Suppressor macrophage treated with lipopolysaccharide for 4 hours (primary cell): ENCODE results near the gene TLCD2.
"Not testable (repeated sequence)": the region's sequence is repeated elsewhere in the genome, so short reads cannot be mapped to it uniquely, and the experiment has no call there.

Experiments
- DNase-seq: peaks from one replicate; pipeline ENCODE4 v3.0.0-alpha.2; 2020

The TLCD2 gene

DNA sequence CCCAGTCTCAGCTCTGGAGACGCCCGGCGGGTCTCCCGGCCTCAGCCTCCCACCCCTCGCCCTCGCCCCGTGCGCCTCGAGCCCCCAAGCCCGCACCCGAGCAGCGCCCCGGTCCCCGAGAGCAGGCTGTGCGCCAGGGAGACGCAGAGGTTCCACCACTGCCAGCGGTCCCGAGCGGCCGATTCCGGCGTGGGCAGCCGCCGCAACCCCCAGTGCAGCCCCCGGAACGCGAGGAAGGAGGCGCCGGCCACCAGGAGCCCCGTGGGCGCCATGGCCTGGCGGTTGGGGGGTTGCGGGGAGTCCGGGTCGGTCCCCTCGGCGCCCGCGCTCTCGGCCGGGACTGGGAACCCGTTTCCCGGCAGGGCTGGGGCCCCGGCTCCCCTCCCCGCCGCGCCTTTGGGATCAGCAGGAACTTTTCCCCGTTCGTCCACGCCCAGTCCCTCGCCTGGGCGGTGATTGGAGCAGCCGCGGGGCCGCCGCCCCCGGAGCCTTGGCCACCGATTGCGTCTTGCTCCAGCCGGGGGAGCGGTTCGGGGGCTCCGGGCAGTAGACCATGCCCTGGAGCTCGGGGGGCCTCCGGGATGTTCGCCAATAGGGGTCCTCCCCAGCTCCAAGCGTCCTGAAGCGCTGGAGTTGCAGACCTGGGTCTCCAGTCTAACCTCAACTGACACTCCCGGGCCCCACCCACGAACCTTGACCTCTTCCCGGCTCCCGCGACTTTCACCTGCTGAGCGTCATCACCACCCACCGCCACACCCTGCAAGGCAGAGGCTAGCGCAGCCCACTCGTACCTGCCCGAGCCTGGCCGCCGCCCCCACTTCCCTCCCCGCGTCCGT is at the start of gene TLCD2:
TLCD2 (minus strand) TSS at position 407 of the 836 bp plus-strand sequence; CDS start at position 272, 135 bp downstream.
- peak; percentile 61 for DNase-seq

- no peak for DNase-seq
Measured at GRCh38 chr17:1759529-1759928, 49.4 kb upstream of the TLCD2 start.

DNA sequence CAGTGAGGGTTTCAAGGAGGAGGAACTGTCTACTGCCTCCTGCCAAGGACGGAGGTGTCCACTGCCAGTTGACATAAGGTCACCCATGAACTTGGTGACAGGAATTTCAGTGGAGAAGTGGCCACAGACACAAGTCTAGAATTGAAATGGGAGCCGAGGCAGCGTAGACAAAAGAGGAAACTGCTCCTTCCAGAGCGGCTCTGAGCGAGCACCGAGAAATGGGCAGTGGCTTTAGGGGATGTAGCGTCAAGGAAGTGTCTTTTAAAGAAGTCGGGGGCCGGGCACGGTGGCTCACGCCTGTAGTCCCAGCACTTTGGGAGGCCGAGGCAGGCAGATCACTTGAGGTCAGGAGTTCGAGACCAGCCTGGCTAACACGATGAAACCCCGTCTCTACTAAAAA is 48.6 kb upstream of the TLCD2 start:
- DNase-seq: peak; percentile 61

GRCh38 chr17:1755827-1756262 is 45.7 kb upstream of the TLCD2 start:
- DNase-seq: no peak

DNA sequence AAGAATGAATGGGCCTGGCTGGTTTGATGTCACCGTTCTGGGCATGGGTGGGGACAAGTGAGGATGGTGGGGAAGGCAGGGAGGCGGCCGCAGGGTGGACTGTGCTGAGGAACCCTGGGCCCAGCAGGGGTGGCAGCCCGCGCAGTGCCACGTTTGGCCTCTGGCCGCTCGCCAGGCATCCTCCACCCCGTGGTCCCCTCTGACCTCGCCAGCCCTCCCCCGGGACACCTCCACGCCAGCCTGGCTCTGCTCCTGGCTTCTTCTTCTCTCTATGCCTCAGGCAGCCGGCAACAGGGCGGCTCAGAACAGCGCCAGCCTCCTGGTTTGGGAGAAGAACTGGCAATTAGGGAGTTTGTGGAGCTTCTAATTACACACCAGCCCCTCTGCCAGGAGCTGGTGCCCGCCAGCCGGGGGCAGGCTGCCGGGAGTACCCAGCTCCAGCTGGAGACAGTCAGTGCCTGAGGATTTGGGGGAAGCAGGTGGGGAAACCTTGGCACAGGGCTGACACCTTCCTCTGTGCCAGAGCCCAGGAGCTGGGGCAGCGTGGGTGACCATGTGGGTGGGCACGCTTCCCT is 45.2 kb upstream of the TLCD2 start:
- no peak for DNase-seq

DNA sequence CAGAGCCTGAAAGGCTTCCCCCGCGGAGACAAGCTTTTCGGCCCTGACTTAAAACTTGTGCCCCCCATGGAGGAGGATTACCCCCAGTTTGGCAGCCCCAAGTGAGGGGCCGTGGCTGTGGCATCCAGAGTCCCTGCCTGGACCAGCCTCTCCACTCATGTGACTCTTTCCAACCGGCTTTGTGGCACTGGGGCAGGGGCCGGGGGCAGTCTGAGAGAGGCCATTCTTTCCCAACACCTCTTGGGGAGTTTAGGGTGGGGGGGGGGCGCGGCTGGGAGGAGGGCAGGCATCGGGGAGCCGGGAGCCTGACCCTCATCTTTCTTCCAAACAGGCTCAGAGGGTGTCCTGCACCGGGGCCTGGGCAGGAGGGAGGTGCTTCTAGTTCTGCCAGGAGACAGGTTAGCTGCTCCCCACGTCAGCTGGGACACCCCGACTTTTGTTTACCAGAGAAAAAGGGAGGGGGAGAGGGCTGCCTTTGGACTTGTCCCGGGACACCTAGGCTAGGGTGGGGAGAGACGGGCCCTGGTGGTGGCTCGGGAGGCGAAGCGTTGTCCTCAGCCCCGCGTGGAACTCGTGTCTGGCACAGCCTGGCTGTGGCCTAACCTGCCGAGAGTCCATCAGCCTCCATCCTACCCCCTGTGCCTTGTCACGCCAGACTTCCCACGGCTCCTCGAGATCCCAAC is 44.4 kb upstream of the TLCD2 start:
- DNase-seq: no peak

DNA sequence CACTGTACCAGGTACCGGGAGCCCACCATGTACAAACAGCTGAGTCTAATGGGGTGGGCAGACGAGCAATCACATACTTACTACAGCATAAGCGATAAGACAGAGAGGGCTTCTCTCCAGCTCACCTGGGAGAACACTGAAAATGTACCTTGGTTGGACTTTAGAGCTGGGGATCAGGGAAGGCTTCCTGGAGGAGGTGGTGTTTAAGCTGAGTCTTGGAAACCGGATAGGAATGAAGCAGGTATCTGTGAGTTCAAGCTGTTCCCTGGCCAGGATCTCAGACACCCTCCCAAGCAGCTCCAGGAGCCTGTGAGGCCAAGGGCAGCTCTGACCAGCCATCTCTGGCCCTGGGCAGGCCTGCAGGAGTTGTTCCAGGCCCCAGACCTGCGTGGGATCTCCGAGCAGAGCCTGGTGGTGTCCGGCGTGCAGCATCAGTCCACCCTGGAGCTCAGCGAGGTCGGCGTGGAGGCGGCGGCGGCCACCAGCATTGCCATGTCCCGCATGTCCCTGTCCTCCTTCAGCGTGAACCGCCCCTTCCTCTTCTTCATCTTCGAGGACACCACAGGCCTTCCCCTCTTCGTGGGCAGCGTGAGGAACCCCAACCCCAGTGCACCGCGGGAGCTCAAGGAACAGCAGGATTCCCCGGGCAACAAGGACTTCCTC is 43.7 kb upstream of the TLCD2 start:
- no peak for DNase-seq

GRCh38 chr17:1752425-1753262 is 42.5 kb upstream of the TLCD2 start:
- DNase-seq: peak; percentile 47

GRCh38 chr17:1750628-1751027 is 40.5 kb upstream of the TLCD2 start:
- peak; percentile 27 for DNase-seq

GRCh38 chr17:1746975-1747543 is 36.9 kb upstream of the TLCD2 start:
- no peak for DNase-seq

GRCh38 chr17:1745513-1746020 is 35.4 kb upstream of the TLCD2 start:
- no peak for DNase-seq

- no peak for DNase-seq
Measured at GRCh38 chr17:1744551-1745512, 34.7 kb upstream of the TLCD2 start.

GRCh38 chr17:1743088-1743439 is 32.9 kb upstream of the TLCD2 start:
- DNase-seq: no peak

GRCh38 chr17:1742371-1743087 is 32.4 kb upstream of the TLCD2 start, which contains the start of gene SERPINF2:
SERPINF2 (plus strand) TSS chr17:1742871; CDS start chr17:1744996, 2,125 bp downstream.
- DNase-seq: no peak

GRCh38 chr17:1741899-1742298 is 31.7 kb upstream of the TLCD2 start:
- not testable (repeated sequence) for DNase-seq

GRCh38 chr17:1737531-1738291 is 27.5 kb upstream of the TLCD2 start:
- no peak for DNase-seq

- DNase-seq: peak; percentile 94
Measured at GRCh38 chr17:1736348-1737281, 26.4 kb upstream of the TLCD2 start.

GRCh38 chr17:1735834-1736347 is 25.7 kb upstream of the TLCD2 start:
- no peak for DNase-seq
